Duodenal mucosa (tissue), 2 donors: ENCODE data around the gene MYO7A.

Source experiments
- H3K27ac ChIP-seq: one replicate; pipeline ENCODE4 v1.7.0; 2013; ENCODE audit warnings: low read depth, low read length
- H3K27me3 ChIP-seq, 2 donors: one replicate each; pipeline ENCODE4 v1.7.0; 2013; ENCODE audit warnings: low read length in 2 of 2, control low read depth in 1 of 2; ENCODE audit not compliant: insufficient read depth in 2 of 2, control insufficient read depth in 1 of 2
- H3K36me3 ChIP-seq, 2 donors: one replicate each; pipeline ENCODE4 v1.7.0; 2013; ENCODE audit warnings: low read length in 2 of 2, control low read depth in 1 of 2; ENCODE audit not compliant: insufficient read depth in 2 of 2, control insufficient read depth in 1 of 2
- H3K4me1 ChIP-seq, 2 donors: one replicate each; pipeline ENCODE4 v1.7.0; 2013; ENCODE audit warnings: low read length in 2 of 2, control low read depth in 1 of 2; ENCODE audit not compliant: insufficient read depth in 2 of 2, control insufficient read depth in 1 of 2
- H3K4me3 ChIP-seq, 2 donors: one replicate each; pipeline ENCODE4 v1.7.0; 2013; ENCODE audit warnings: low read length in 2 of 2, low read depth in 1 of 2
- H3K9ac ChIP-seq, 2 donors: one replicate each; pipeline ENCODE4 v1.7.0; 2013; ENCODE audit warnings: low read length in 2 of 2, low read depth in 1 of 2
- H3K9me3 ChIP-seq, 2 donors: one replicate each; pipeline ENCODE4 v1.7.0; 2013; ENCODE audit warnings: low read length in 2 of 2, control low read depth in 1 of 2; ENCODE audit not compliant: control insufficient read depth in 1 of 2

Gene MYO7A

DNA sequence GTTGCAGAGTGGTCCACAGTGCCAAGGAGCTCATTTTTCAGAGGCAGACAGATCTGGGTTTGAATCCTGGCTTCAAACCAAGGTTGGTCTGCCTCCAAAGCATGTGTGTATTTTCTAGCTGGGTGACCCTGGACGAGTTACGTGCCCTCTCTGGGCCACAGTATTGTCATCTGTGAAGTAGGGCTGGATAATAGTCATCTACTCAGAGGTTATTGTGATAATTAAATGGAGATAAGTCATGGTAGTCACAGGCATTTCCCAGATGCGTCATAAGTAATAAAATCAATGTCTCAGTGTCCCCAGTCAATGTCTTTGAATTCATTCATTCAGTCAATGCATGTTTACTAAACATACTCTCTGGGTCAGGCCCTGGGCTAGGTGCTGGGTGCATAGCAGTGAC, 16.8 kb upstream of the MYO7A start:
- Histone ChIP-seq H3K9me3 (no peaks in the 10 kb centered on the region), H3K27me3 (no peaks in the 10 kb centered on the region), H3K36me3 (peaks cover 18 to 35% of the 10 kb centered on the region in 2 donors), H3K4me3 (no peak overlapping the region), H3K9ac (no peak overlapping the region), H3K27ac (no peak overlapping the region), H3K4me1 (peaks cover 36 to 50% of the 10 kb centered on the region in 2 donors)

GRCh38 chr11:77111946-77112345, 16.1 kb upstream of the MYO7A start:
- Histone ChIP-seq H3K9ac (no peak overlapping the region), H3K27ac (no peak overlapping the region), H3K4me1 (peaks cover 30 to 43% of the 10 kb centered on the region in 2 donors), H3K9me3 (no peaks in the 10 kb centered on the region), H3K36me3 (peaks cover 18 to 42% of the 10 kb centered on the region in 2 donors), H3K4me3 (no peak overlapping the region), H3K27me3 (no peaks in the 10 kb centered on the region)

DNA sequence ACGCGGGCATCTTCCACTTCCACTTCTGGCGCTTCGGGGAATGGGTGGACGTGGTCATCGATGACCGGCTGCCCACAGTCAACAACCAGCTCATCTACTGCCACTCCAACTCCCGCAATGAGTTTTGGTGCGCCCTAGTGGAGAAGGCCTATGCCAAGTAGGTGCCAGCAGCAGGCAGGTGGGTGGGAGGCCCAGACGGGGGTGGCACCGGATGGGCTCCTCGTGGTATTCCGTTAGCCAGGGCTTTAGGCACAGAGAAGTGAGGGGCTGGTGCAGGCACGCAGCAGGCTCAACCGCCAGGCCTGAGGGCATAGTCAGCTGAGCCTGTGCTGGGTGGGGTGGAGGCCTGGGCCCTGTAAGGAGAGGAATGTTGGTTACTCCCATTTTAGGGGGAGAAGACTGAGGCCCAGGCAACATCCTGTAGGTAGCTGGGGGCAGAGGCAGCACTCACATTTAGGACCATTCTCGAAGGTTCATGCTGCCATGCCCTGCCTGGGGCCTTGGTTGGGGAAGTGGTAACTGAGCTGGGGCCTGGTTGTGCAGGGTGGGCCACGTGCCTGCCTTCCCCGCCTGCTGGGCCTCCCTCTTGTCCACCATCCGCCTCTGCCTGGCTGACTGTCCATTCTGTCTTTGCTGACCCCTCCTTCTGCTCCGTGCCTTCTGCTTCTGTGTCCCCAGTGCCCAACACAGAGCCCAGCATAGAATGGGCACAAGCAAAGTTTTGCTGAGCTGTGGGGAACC, 15.2 kb upstream of the MYO7A start:
- Histone ChIP-seq H3K27ac (no peak overlapping the region), H3K9me3 (no peaks in the 10 kb centered on the region), H3K4me1 (peaks cover 21 to 34% of the 10 kb centered on the region in 2 donors), H3K36me3 (peaks cover 20 to 51% of the 10 kb centered on the region in 2 donors), H3K4me3 (no peak overlapping the region), H3K27me3 (no peaks in the 10 kb centered on the region), H3K9ac (no peak overlapping the region)

DNA sequence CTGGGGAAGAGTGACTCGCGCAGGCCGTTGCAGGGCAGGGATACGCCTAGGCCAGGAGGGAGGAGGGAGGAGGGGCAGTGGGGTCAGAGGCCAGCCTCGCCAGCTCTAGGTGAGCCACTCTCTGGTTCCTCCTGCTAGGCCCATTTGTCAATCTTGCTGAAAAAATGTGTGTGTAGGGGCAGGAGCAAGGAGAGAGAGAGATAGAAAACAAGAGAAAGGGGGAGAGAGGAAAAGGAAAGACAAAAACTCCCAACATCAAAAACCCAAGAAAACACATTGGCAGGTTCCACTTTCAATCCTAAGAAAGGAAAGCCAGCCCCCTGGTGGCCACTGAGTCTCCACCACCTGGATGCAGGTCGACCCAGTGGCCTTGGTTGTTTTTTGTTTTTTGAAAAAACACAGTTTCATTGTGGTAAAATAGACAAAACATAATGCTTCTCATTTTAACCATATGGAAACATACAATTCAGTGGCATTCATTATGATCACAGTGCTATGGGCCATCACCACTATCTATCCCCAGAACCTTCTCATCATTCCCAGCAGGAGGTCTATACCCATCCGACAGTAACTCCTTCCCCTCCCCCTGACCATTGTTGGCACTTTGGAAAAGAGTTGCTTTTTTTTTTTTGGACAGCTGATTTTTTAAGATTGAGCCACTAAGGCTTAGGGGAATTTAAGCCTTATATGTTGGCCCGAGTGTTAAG, 14.5 kb upstream of the MYO7A start:
- Histone ChIP-seq H3K9ac (no peak overlapping the region), H3K27ac (no peak overlapping the region), H3K4me3 (no peak overlapping the region), H3K4me1 (peaks cover 15 to 27% of the 10 kb centered on the region in 2 donors), H3K36me3 (peaks cover 20 to 58% of the 10 kb centered on the region in 2 donors), H3K9me3 (no peaks in the 10 kb centered on the region), H3K27me3 (no peaks in the 10 kb centered on the region)

DNA sequence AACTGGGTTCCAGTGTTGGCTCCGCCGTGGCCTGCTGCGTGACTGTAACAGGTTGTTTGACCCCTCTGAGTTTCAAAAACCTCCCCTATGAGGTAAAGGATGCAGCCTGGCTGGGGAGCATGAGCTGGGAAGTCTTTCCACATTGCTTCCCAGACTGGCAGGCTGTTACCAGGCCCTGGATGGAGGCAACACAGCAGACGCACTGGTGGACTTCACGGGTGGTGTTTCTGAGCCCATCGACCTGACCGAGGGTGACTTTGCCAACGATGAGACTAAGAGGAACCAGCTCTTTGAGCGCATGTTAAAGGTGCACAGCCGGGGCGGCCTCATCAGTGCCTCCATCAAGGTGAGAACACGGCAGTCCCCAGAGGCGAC, 14.0 kb upstream of the MYO7A start:
- Histone ChIP-seq H3K4me3 (no peak overlapping the region), H3K4me1 (peaks cover 15 to 27% of the 10 kb centered on the region in 2 donors), H3K27me3 (no peaks in the 10 kb centered on the region), H3K36me3 (peaks cover 20 to 63% of the 10 kb centered on the region in 2 donors), H3K9ac (no peak overlapping the region), H3K27ac (no peak overlapping the region), H3K9me3 (no peaks in the 10 kb centered on the region)

GRCh38 chr11:77115181-77115611, 12.8 kb upstream of the MYO7A start:
- Histone ChIP-seq H3K36me3 (peaks cover 23 to 74% of the 10 kb centered on the region in 2 donors), H3K9ac (no peak overlapping the region), H3K4me3 (no peak overlapping the region), H3K27ac (no peak overlapping the region), H3K27me3 (no peaks in the 10 kb centered on the region), H3K4me1 (peaks cover 15 to 25% of the 10 kb centered on the region in 2 donors), H3K9me3 (no peaks in the 10 kb centered on the region)

- no peak overlapping the region for H3K9ac ChIP-seq
- H3K9me3 ChIP-seq = no peaks in the 10 kb centered on the region
- H3K36me3 ChIP-seq = peaks cover 31 to 81% of the 10 kb centered on the region in 2 donors
- H3K27ac ChIP-seq = no peak overlapping the region
- no peaks in the 10 kb centered on the region for H3K27me3 ChIP-seq
- H3K4me3 ChIP-seq = no peak overlapping the region
- H3K4me1 ChIP-seq = peaks cover 13 to 18% of the 10 kb centered on the region in 2 donors
Observed at GRCh38 chr11:77115956-77116355, 12.1 kb upstream of the MYO7A start.

DNA sequence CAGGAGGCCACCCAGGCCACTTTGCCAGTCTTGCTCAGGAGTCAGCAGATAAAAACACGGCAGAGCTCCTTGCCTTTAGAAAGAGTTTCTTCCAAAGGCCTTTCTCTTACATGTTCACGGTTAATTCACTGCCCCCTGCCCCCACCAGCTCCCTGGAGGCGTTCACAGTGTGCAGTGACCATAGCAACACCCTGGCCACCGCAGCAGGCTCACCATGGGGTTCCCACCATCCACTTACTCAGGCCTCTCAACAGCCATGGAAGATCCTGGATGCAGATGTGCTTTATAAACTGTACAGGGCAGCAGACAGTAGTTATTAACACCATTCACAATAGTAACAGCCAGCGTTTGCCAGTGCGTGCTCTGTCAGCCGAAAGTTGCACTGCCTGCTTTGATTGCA, 10.6 kb upstream of the MYO7A start:
- no peaks in the 10 kb centered on the region for H3K9me3 ChIP-seq
- no peak overlapping the region for H3K27ac ChIP-seq
- peaks cover 46 to 89% of the 10 kb centered on the region in 2 donors for H3K36me3 ChIP-seq
- H3K4me1 ChIP-seq = peaks cover 8 to 9% of the 10 kb centered on the region in 2 donors
- H3K4me3 ChIP-seq = no peak overlapping the region
- H3K27me3 ChIP-seq = no peaks in the 10 kb centered on the region
- H3K9ac ChIP-seq = no peak overlapping the region

GRCh38 chr11:77118086-77118485, 10.0 kb upstream of the MYO7A start:
- no peak overlapping the region for H3K9ac ChIP-seq
- H3K27me3 ChIP-seq = no peaks in the 10 kb centered on the region
- peaks cover 49 to 92% of the 10 kb centered on the region in 2 donors for H3K36me3 ChIP-seq
- no peak overlapping the region for H3K4me3 ChIP-seq
- no peaks in the 10 kb centered on the region for H3K9me3 ChIP-seq
- peaks cover 2 to 3% of the 10 kb centered on the region in 2 donors for H3K4me1 ChIP-seq
- no peak overlapping the region for H3K27ac ChIP-seq

DNA sequence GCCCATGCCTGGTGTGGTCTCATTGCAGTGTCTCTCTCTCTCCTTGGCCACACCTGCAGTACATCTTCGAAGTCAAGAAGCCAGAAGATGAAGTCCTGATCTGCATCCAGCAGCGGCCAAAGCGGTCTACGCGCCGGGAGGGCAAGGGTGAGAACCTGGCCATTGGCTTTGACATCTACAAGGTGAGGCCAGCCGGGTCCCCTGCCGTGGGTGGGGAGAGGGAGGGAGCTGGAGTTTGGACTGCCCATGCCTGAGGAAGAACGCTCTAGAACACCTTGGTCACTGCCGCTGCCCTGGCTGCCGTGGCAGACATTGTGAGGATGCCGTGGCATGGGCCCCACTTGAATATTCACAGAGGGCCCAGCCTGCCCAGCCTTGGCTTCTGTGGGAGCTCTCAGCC, 9.1 kb upstream of the MYO7A start:
- Histone ChIP-seq H3K27ac (no peak overlapping the region), H3K9ac (no peak overlapping the region), H3K4me1 (no peaks in the 10 kb centered on the region), H3K27me3 (no peaks in the 10 kb centered on the region), H3K9me3 (no peaks in the 10 kb centered on the region), H3K36me3 (peaks cover 47 to 97% of the 10 kb centered on the region in 2 donors), H3K4me3 (no peak overlapping the region)
